Measurements from ENCODE around the gene BIN1. TPM values are rescaled to one million over a fixed set of nuclear protein-coding genes. Genes with fewer than 3 reads are reported as not detected.

The BIN1 gene
- total RNA-seq, 1 donor from 2014 or later, result 50.2 TPM

DNA sequence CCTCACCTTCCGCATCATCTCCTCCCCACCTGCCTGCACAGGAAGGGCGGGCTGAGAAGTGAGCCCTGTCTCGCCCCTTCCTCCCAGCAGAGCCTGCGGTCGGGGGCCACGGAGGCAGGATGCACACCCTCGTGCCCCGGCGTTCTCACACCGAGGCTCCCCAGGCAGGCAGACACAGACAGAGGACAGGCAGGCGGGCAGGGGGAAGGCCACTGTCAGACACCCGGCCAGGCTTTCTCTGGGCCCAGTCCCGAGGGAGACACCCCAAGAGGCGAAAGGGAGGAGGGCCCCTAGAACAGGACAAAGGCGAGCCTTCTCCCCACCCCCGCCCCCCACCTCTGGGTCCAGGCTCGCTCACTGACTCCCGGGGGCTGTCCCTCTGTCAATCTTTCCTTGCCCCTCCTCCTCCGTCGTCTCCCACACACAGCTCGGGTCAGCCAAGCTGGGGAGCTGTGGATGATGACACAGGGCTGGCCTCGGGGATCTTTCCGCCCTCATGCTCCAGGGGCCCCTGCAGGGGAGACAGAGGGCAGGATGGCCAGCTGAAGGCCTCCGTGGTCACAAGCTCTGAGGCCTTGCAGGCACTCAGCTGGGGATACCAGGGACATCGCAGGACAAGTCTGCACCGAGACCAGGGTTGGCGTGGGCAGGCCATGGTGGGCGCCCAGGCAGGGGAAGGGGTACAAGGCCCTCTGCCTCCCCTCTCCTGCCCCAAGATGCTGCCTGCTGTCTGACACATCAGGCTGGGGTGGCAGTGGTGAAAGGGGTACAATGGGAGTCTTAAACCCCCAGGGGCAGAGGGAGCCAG, 24.9 kb downstream of the BIN1 start:
- H3K27me3 Mint-ChIP-seq (ENCODE audit: low read depth, unreplicated experiment), result peaks cover 1% of the 10 kb centered on the region
- H3K4me3 ChIP-seq (ENCODE audit: insufficient read depth, low read depth, low read length), result no peak overlapping the region
- H3K36me3 Mint-ChIP-seq (ENCODE audit: low read depth, unreplicated experiment), result peaks cover 2% of the 10 kb centered on the region
- H3K79me2 ChIP-seq (ENCODE audit: insufficient read depth, low read length), result peaks cover 82% of the 10 kb centered on the region
- FAIRE-seq (no peak), DNase-seq (ENCODE audit: low read depth) (no peak)
- no peaks in the 10 kb centered on the region for H3K9me3 Mint-ChIP-seq (ENCODE audit: unreplicated experiment)
- no peaks in the 10 kb centered on the region for H3K9me3 ChIP-seq (ENCODE audit: insufficient read depth, low read depth, low read length)
- peak overlapping the region; percentile 47 for H3K27ac Mint-ChIP-seq (ENCODE audit: unreplicated experiment)
- no peak overlapping the region for H3K4me2 ChIP-seq (ENCODE audit: low read length)
- peaks cover 62% of the 10 kb centered on the region for H3K4me1 ChIP-seq (ENCODE audit: insufficient read depth, low read length)
- peaks cover 54% of the 10 kb centered on the region for H4K20me1 ChIP-seq (ENCODE audit: insufficient read depth, low read length)
- H3K36me3 ChIP-seq (ENCODE audit: insufficient read depth, low read length), result no peaks in the 10 kb centered on the region
- H3K27me3 ChIP-seq (ENCODE audit: insufficient read depth, low read length), result no peaks in the 10 kb centered on the region
- H3K9ac ChIP-seq (ENCODE audit: low read length), result no peak overlapping the region
- TF ChIP-seq EZH2 (IDR thresholded peaks at IDR 0.05; ENCODE audit: insufficient read depth, low read length), result no peak
- TF ChIP-seq, protein P1, sequence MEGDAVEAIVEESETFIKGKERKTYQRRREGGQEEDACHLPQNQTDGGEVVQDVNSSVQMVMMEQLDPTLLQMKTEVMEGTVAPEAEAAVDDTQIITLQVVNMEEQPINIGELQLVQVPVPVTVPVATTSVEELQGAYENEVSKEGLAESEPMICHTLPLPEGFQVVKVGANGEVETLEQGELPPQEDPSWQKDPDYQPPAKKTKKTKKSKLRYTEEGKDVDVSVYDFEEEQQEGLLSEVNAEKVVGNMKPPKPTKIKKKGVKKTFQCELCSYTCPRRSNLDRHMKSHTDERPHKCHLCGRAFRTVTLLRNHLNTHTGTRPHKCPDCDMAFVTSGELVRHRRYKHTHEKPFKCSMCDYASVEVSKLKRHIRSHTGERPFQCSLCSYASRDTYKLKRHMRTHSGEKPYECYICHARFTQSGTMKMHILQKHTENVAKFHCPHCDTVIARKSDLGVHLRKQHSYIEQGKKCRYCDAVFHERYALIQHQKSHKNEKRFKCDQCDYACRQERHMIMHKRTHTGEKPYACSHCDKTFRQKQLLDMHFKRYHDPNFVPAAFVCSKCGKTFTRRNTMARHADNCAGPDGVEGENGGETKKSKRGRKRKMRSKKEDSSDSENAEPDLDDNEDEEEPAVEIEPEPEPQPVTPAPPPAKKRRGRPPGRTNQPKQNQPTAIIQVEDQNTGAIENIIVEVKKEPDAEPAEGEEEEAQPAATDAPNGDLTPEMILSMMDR (IDR thresholded peaks at IDR 0.05; ENCODE audit: insufficient read depth, low read depth, low read length), result no peak
- no peak overlapping the region for H3K27ac ChIP-seq (ENCODE audit: low read depth, low read length)
- H3K4me1 Mint-ChIP-seq (ENCODE audit: low read depth, unreplicated experiment), result peaks cover 61% of the 10 kb centered on the region
- H3K4me3 Mint-ChIP-seq (ENCODE audit: unreplicated experiment), result no peak overlapping the region
- H2AFZ ChIP-seq (ENCODE audit: low read depth, low read length), result no peak overlapping the region

DNA sequence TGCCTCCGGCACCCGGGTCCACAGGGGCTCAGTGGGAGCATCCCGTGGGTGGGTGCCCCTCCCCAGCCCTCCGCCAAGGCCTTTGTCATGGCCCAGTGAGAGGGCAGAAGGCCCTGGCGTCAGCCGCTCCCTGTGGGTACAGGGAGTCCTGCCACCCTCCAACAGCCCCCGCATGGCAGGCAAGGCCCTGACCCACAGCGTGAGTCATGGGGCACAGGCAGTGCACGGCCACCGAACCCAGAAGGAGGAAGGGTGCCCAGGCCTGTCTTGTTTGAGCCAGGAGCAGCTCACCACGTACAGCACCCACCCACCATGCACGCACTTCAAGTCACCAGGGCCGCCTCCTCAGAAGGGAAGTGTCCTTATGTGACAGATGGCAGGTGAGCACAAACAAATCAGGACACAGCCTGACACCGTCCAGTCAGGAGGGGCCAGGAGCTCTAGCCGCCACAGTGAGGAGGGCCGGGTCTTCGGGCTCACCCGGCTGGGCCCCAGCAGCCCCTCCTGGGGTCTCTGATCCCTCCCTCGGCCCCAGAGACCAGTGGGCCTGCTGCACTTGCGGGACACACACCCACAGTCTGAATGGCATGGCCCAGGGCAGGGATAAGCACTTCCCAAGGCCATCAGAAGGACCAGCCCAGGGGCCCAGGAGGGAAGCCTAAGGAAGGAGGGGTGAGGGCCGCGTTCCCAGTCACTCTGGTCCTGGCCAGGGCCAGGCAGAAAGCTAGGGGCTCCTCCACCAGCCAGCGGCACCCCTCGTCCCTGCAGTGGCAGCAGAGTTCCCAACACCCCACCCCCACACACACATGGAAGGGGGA, 25.8 kb downstream of the BIN1 start:
- Histone ChIP-seq H3K4me1 (ENCODE audit: insufficient read depth, low read length) (peaks cover 57% of the 10 kb centered on the region), H3K4me2 (ENCODE audit: low read length) (no peak overlapping the region), H4K20me1 (ENCODE audit: insufficient read depth, low read length) (peaks cover 62% of the 10 kb centered on the region), H3K36me3 (ENCODE audit: insufficient read depth, low read length) (no peaks in the 10 kb centered on the region), H3K27ac (ENCODE audit: low read depth, low read length) (no peak overlapping the region), H3K9me3 (ENCODE audit: insufficient read depth, low read depth, low read length) (no peaks in the 10 kb centered on the region), H3K9ac (ENCODE audit: low read length) (no peak overlapping the region), H3K79me2 (ENCODE audit: insufficient read depth, low read length) (peaks cover 81% of the 10 kb centered on the region), H3K4me3 (ENCODE audit: insufficient read depth, low read depth, low read length) (no peak overlapping the region), H3K27me3 (ENCODE audit: insufficient read depth, low read length) (no peaks in the 10 kb centered on the region), H2AFZ (ENCODE audit: low read depth, low read length) (no peak overlapping the region)
- Mint-ChIP-seq H3K4me1 (ENCODE audit: low read depth, unreplicated experiment) (peaks cover 55% of the 10 kb centered on the region), H3K9me3 (ENCODE audit: unreplicated experiment) (no peaks in the 10 kb centered on the region), H3K27me3 (ENCODE audit: low read depth, unreplicated experiment) (peaks cover 1% of the 10 kb centered on the region), H3K27ac (ENCODE audit: unreplicated experiment) (no peak overlapping the region), H3K4me3 (ENCODE audit: unreplicated experiment) (no peak overlapping the region), H3K36me3 (ENCODE audit: low read depth, unreplicated experiment) (peaks cover 2% of the 10 kb centered on the region)
- DNase-seq (ENCODE audit: low read depth) (no peak), FAIRE-seq (no peak)
- TF ChIP-seq, protein P1 (IDR thresholded peaks at IDR 0.05; ENCODE audit: insufficient read depth, low read depth, low read length), result no peak
- TF ChIP-seq EZH2 (IDR thresholded peaks at IDR 0.05; ENCODE audit: insufficient read depth, low read length), result no peak

Measured in astrocyte (in vitro differentiated cells and primary cell).